Natural killer cell (primary cell): ENCODE data around the gene PCDHGA1. TPM values are rescaled to one million over a fixed set of nuclear protein-coding genes. Genes with fewer than 3 reads are reported as not detected.
"Not testable (repeated sequence)": the region's sequence is repeated elsewhere in the genome, so short reads cannot be mapped to it uniquely, and the experiment has no call there.

Source experiments
- ATAC-seq, 3 donors: fragments of 150-1000 bp in 2 of 3; fragments of 200-7000 bp in 1 of 3; cut with Tn5 transposase; 1 replicate in 1 of 3; 2 replicates in 2 of 3; pipeline ENCODE4 v1.10.0; 2021; ENCODE audit warnings: mild to moderate bottlenecking in 2 of 3, moderate library complexity in 2 of 3
- DNase-seq, 2 donors: peaks; one replicate each; pipeline versions ENCODE4 v3.0.0 to v3.0.0-alpha.2; 2013 to 2021; ENCODE audit warnings: mixed read lengths in 1 of 2
- H3K27ac ChIP-seq: one replicate; pipeline ENCODE4 v1.5.1; 2013; ENCODE audit warnings: mild to moderate bottlenecking, low read length
- H3K27me3 ChIP-seq: one replicate; pipeline ENCODE4 v1.6.1; 2013; ENCODE audit warnings: low read length; ENCODE audit not compliant: control insufficient read depth, insufficient read depth
- H3K36me3 ChIP-seq: one replicate; pipeline ENCODE4 v1.6.1; 2013; ENCODE audit warnings: low read length; ENCODE audit not compliant: control insufficient read depth, insufficient read depth
- H3K4me1 ChIP-seq: one replicate; pipeline ENCODE4 v1.6.1; 2013; ENCODE audit warnings: low read length; ENCODE audit not compliant: control insufficient read depth, insufficient read depth
- H3K4me3 ChIP-seq: one replicate; pipeline ENCODE4 v1.5.1; 2013; ENCODE audit warnings: low read length
- H3K9me3 ChIP-seq: one replicate; pipeline ENCODE4 v1.6.1; 2013; ENCODE audit warnings: low read length; ENCODE audit not compliant: control insufficient read depth, insufficient read depth
- H3K27ac Mint-ChIP-seq, 2 donors: one replicate each; pipeline ENCODE4 v1.8.0; 2022; ENCODE audit warnings: mild to moderate bottlenecking in 2 of 2, mixed read lengths in 2 of 2, moderate library complexity in 1 of 2
- H3K27me3 Mint-ChIP-seq, 2 donors: one replicate each; pipeline ENCODE4 v1.8.0; 2022; ENCODE audit warnings: low read depth in 2 of 2, mixed read lengths in 2 of 2
- H3K36me3 Mint-ChIP-seq: one replicate; pipeline ENCODE4 v1.8.0; 2022; ENCODE audit warnings: mixed read lengths
- H3K4me1 Mint-ChIP-seq, 2 donors: one replicate each; pipeline ENCODE4 v1.8.0; 2022; ENCODE audit warnings: mixed read lengths in 2 of 2
- H3K4me3 Mint-ChIP-seq: one replicate; pipeline ENCODE4 v1.8.0; 2022; ENCODE audit warnings: mild to moderate bottlenecking, moderate library complexity, mixed read lengths
- H3K9me3 Mint-ChIP-seq, 2 donors: one replicate each; pipeline ENCODE4 v1.8.0; 2022; ENCODE audit warnings: mixed read lengths in 2 of 2
- CTCF ChIP-seq: fragments of 200-600 bp; IDR thresholded peaks from one replicate; pipeline ENCODE4 v1.8.0; 2022; ENCODE audit warnings: antibody characterized with exemption
- WGBS: methylation state at CpG from one replicate; pipeline ENCODE4 v1.1.7; 2013; ENCODE audit warnings: missing lambda C conversion rate; ENCODE audit not compliant: insufficient coverage; 5-methylcytosine and 5-hydroxymethylcytosine counted together
- intact Hi-C: fragments of 100-400 bp; cut with micrococcal nuclease; formaldehyde crosslinking; loops from one replicate; pipeline ENCODE4 v1.14.2; 2022
- total RNA-seq, 4 donors: library from RNA; stranded (reverse); fragments of 120-200 nt in 1 of 4; gene quantifications; one replicate each; pipeline versions ENCODE4 v1.2.3 to v1.2.4, GENCODE V29; 2013 to 2022

Gene PCDHGA1
- total RNA-seq, 3 donors from 2014 or later (not counting 1 experiment from before 2014, with no cell fraction given): not detected

GRCh38 chr5:141345327-141345726 is 15.0 kb downstream of the PCDHGA1 start:
- H3K27me3 ChIP-seq: peaks cover 34% of the 10 kb centered on the region
- Mint-ChIP-seq H3K4me3 (no peak overlapping the region), H3K9me3 (peaks cover 6 to 8% of the 10 kb centered on the region in 2 donors), H3K36me3 (peaks cover 34% of the 10 kb centered on the region), H3K4me1 (no peaks in the 10 kb centered on the region), H3K27ac (no peak overlapping the region), H3K27me3 (peaks cover 50 to 86% of the 10 kb centered on the region in 2 donors)
- no peaks in the 10 kb centered on the region for H3K4me1 ChIP-seq
- no peak for TF ChIP-seq CTCF
- H3K9me3 ChIP-seq: peaks cover 27% of the 10 kb centered on the region
- DNase-seq: no peak
- no peak overlapping the region for H3K4me3 ChIP-seq
- ATAC-seq: no peak
- no peaks in the 10 kb centered on the region for H3K36me3 ChIP-seq
- intact Hi-C loops: no loop called here
- 45% methylated on average over 20 of the region's 20 CpGs for WGBS
- H3K27ac ChIP-seq: no peak overlapping the region

GRCh38 chr5:141346017-141346416 is 15.7 kb downstream of the PCDHGA1 start:
- ATAC-seq, H3K9me3 Mint-ChIP-seq, intact Hi-C loops, H3K36me3 ChIP-seq, DNase-seq, H3K4me1 ChIP-seq, H3K27ac ChIP-seq, H3K4me3 ChIP-seq, H3K4me1 Mint-ChIP-seq, H3K4me3 Mint-ChIP-seq, H3K27ac Mint-ChIP-seq: not testable (repeated sequence)
- Histone ChIP-seq H3K9me3 (peaks cover 30% of the 10 kb centered on the region), H3K27me3 (peaks cover 39% of the 10 kb centered on the region)
- 45% methylated on average over 20 of the region's 35 CpGs for WGBS
- H3K36me3 Mint-ChIP-seq: peaks cover 38% of the 10 kb centered on the region
- peaks cover 51 to 86% of the 10 kb centered on the region in 2 donors for H3K27me3 Mint-ChIP-seq

- intact Hi-C loops: no loop called here
- H3K36me3 Mint-ChIP-seq: peaks cover 25% of the 10 kb centered on the region
- no peak within 1 kb of the TSS for H3K27ac Mint-ChIP-seq
- peaks cover 3% of the 10 kb centered on the region for H3K4me1 ChIP-seq
- H3K27ac ChIP-seq: no peak within 1 kb of the TSS
- H3K4me1 Mint-ChIP-seq: no peaks in the 10 kb centered on the region
- H3K9me3 ChIP-seq: peaks cover 31% of the 10 kb centered on the region
- H3K4me3 ChIP-seq: no peak within 1 kb of the TSS
- peak in 1 of 2 donors; percentile 52 for DNase-seq
- no peaks in the 10 kb centered on the region for H3K36me3 ChIP-seq
- peaks cover 39% of the 10 kb centered on the region for H3K27me3 ChIP-seq
- H3K4me3 Mint-ChIP-seq: peak within 1 kb of the TSS; percentile 25
- H3K9me3 Mint-ChIP-seq: peaks cover 6 to 8% of the 10 kb centered on the region in 2 donors
- H3K27me3 Mint-ChIP-seq: peaks cover 50 to 78% of the 10 kb centered on the region in 2 donors
- TF ChIP-seq CTCF: no peak
- WGBS: 29% methylated on average over 29 of the region's 29 CpGs
- ATAC-seq: peak in 2 of 3 donors; percentile 55 to 65
Observed at GRCh38 chr5:141349917-141350619, 19.8 kb downstream of the PCDHGA1 start, which contains the start of gene PCDHGB1. Gene PCDHGB1 (plus strand): TSS chr5:141350099. CDS start chr5:141350261, 162 bp downstream.

GRCh38 chr5:141351591-141351990 is 21.3 kb downstream of the PCDHGA1 start:
- H3K9me3 ChIP-seq: peaks cover 30% of the 10 kb centered on the region
- no peak overlapping the region for H3K4me3 ChIP-seq
- no peaks in the 10 kb centered on the region for H3K4me1 Mint-ChIP-seq
- DNase-seq (no peak), ATAC-seq (no peak)
- no peak overlapping the region for H3K27ac Mint-ChIP-seq
- H3K36me3 ChIP-seq: no peaks in the 10 kb centered on the region
- intact Hi-C loops: no loop called here
- no peak overlapping the region for H3K27ac ChIP-seq
- WGBS: 45% methylated on average over 28 of the region's 36 CpGs
- peaks cover 52% of the 10 kb centered on the region for H3K27me3 ChIP-seq
- H3K4me3 Mint-ChIP-seq: no peak overlapping the region
- peaks cover 21% of the 10 kb centered on the region for H3K36me3 Mint-ChIP-seq
- peaks cover 5% of the 10 kb centered on the region for H3K4me1 ChIP-seq
- peaks cover 3 to 8% of the 10 kb centered on the region in 2 donors for H3K9me3 Mint-ChIP-seq
- no peak for TF ChIP-seq CTCF
- peaks cover 52 to 78% of the 10 kb centered on the region in 2 donors for H3K27me3 Mint-ChIP-seq
